Measurements from ENCODE around the gene SVEP1.
"Not testable (repeated sequence)": the region's sequence is repeated elsewhere in the genome, so short reads cannot be mapped to it uniquely, and the experiment has no call there.

The SVEP1 gene

DNA sequence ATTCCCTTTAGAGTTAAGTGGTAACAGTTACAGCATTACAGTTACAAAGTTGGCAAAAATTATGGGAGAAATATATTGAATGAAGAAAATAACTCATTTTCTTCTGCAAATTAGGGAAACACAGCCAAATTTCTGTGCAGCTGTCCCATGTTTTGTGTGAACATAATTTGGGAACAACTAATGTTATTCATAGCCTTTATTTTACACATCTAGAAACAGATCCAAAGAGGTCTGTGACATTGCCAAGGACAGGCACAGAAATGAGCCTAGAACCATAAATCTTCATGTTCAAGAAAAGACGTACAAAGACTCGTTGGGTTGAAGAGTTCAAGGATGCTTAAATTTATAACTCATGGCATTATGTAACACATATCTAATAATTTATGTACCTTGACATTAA, 127.8 kb downstream of the SVEP1 start:
- no peak for DNase-seq (ENCODE audit: extremely low read depth in 1 of 2, low read depth in 1 of 2)

DNA sequence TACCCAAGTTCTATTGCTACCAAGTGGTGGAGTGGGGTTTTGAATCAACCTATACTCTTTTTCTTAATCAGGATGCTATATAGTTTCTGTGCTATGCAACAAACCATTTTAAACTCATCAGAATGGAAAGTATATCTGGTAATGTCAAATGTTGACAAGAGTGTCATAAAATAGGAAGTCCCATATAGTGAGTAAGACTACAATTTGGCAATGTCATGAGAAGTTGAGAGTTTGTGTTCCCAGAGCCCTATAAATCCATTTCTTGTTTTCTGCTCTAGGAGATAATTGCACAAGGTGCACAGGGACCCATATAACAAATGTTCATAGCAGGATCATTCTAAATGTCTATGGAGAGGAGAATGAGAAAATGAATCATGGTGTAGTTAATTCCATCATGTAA, 132.1 kb downstream of the SVEP1 start:
- DNase-seq (ENCODE audit: extremely low read depth in 1 of 2, low read depth in 1 of 2), result no peak

- no peak for DNase-seq (ENCODE audit: extremely low read depth in 1 of 2, low read depth in 1 of 2)
These were observed 133.4 kb downstream of the SVEP1 start for GRCh38 chr9:110446171-110446570.

DNA sequence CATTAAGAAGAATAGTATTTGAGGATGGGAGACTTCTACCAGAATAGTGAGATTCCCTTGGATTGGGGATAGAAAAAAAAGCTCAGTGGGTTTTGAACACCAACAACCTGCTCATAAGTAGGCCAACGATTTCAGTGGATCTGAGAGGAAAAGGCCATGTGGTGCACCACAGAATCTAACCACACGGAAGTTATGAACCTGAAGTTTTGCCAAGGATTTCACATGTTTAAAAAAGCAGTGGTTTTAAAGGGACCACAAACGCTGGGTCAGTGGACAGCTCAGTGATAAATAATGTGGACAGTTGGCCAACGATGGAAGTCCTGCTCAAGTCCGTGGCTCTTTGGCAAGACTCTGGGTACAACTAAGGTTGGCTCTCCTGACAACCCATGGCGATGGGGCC, 134.6 kb downstream of the SVEP1 start:
- no peak for DNase-seq (ENCODE audit: extremely low read depth in 1 of 2, low read depth in 1 of 2)

DNA sequence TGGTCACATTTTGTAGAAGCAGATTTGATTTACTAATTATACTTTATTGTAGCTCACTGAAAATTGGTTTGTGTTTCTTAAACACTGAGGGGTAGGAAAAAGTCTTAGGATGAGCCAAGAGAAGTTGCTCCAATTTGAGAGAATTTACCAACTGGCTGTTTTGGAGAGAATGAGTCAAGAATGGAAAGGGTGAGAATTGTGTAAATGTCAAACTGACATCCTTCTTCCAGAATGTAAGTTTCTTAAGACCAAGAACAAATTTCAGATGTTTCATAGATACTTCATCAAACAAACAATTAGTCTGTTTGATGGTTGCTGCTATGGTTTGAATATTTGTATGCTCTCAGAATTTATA, 135.7 kb downstream of the SVEP1 start:
- no peak for DNase-seq (ENCODE audit: extremely low read depth in 1 of 2, low read depth in 1 of 2)

GRCh38 chr9:110443146-110443865, 136.2 kb downstream of the SVEP1 start:
- DNase-seq (ENCODE audit: extremely low read depth in 1 of 2, low read depth in 1 of 2), result no peak

DNA sequence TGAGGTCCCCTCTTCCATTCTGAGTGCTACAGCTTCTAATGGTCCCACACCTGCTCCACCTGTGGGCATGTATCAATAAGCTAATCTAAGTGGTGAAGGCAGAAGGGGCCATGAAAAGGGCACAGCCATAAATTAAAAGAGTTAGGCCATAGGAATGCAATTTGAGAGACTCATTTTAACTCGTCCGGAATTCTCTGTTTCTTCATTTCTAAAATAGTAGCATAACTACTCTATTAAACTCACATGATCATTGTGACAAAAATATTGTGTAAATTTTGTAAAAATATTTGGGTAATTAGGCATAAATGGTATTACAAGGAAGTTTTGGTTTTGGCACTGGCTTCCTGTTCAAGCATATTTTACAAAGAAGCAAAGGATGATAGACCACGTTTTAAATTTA, 138.7 kb downstream of the SVEP1 start:
- no peak for DNase-seq (ENCODE audit: extremely low read depth in 1 of 2, low read depth in 1 of 2)

GRCh38 chr9:110440172-110440571, 139.4 kb downstream of the SVEP1 start:
- no peak for DNase-seq (ENCODE audit: extremely low read depth in 1 of 2, low read depth in 1 of 2)

DNA sequence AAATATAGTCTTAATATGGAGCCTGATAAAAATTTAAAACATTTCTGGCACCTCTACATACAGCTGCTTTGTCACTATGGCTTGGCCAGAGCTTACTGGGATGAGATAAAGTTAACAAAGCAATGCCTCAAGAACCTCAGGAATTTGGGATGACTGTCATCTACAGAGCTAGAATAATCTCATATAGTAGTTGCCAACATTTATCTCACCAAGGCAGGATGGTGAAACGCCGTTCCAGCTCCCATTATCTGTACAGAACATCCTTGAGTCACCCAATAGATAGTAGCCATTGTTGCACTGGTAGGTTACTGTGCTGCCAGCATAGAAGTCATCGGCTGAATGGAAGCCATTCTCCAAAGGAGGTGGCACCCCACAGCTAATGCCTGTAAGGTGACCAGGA, 147.3 kb downstream of the SVEP1 start:
- DNase-seq (ENCODE audit: extremely low read depth in 1 of 2, low read depth in 1 of 2), result no peak

DNA sequence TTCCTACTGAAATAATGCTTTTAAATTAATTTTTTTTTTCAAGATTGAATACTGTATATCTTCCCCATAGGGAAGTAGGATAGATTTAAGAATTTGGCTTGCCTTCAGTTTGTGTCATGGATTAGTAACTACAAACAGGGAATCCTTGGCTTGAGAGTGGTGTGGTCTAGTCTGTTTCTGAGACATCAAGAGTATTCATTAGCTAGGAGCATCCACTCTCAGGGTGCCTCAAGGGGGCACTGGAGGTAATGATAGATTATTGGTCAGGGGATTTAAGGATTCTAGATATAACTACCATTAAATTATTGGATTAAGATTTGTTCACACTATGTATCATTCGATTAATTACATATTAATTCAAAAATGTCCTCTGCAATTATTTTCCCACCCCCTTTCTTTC, 150.1 kb downstream of the SVEP1 start:
- DNase-seq (ENCODE audit: extremely low read depth in 1 of 2, low read depth in 1 of 2), result no peak

- no peak for DNase-seq (ENCODE audit: extremely low read depth in 1 of 2, low read depth in 1 of 2)
These were observed 151.9 kb downstream of the SVEP1 start for GRCh38 chr9:110427497-110428104.

DNA sequence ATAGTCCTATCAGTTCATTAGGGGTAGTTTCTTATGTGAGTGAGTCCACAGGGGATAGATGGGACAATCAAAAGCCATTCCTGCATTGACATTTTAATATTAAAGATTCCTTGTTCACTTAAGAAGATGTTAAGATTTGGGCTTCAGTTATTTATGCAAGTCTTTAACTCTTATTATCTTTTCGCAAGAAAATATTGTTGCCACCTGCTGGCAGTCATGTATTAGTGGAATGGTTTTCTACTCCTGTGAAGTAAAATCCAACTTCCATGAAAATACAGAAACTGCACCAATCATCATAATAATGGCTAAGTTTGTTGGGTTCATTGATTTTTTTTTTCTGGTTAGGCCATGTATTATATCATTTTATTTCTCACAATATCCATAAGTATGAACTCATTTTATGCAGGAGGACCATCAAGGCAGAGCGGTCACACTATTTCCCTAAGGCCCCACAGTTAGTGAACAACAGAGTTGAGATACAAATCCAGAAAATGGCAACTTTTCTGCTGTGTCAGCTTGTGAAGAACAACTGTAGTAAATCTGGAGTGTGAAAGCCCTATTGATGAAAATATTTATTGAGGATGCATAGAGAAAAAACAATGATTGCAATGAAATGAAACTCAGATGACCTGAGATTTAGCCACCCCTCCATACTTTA, 153.4 kb downstream of the SVEP1 start:
- no peak for DNase-seq (ENCODE audit: extremely low read depth in 1 of 2, low read depth in 1 of 2)

- DNase-seq (ENCODE audit: extremely low read depth in 1 of 2, low read depth in 1 of 2), result no peak
These were observed 165.1 kb downstream of the SVEP1 start for GRCh38 chr9:110414471-110414870.

DNA sequence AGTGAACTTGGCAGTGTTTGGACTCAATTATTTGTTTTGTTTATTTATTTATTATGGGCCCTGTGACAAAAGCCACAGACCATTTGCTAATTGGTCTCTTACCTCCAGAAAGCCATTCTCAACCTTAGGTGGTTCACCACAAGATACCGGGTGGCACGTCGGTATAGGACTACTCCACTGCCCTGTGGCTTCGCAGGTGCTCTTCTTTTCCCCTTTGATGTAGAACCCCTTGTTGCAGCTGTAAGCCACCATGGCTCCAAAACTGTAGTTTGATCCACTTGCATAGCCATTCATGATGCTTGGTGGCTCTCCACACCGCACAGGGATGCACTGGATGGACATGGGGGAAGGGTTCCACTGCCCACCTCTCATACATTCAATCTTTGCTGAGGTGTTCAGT, 168.6 kb downstream of the SVEP1 start:
- DNase-seq (ENCODE audit: extremely low read depth in 1 of 2, low read depth in 1 of 2), result no peak

DNA sequence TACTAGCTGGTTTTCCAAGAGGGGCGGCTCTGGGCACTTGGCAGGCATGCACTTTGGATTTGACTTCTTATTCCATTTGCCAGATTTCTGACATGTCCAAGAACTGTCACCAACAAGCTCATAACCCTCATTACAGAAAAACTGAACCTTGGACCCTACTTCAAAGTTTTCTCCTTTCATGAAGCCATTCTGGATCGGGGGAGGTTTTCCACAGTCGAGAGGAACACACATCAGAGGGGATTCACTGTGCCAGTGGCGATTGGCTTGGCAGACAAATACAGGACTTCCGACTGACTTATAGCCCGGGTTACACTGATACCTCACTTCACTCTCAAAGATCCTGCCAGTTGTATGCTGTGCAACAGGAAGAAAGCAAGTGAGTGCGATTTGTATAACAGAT, 170.9 kb downstream of the SVEP1 start:
- no peak for DNase-seq (ENCODE audit: extremely low read depth in 1 of 2, low read depth in 1 of 2)

- DNase-seq (ENCODE audit: extremely low read depth in 1 of 2, low read depth in 1 of 2), result no peak
These were observed 173.6 kb downstream of the SVEP1 start for GRCh38 chr9:110405858-110406443.

- no peak for DNase-seq (ENCODE audit: extremely low read depth in 1 of 2, low read depth in 1 of 2)
These were observed 175.1 kb downstream of the SVEP1 start for GRCh38 chr9:110404473-110404872.

DNA sequence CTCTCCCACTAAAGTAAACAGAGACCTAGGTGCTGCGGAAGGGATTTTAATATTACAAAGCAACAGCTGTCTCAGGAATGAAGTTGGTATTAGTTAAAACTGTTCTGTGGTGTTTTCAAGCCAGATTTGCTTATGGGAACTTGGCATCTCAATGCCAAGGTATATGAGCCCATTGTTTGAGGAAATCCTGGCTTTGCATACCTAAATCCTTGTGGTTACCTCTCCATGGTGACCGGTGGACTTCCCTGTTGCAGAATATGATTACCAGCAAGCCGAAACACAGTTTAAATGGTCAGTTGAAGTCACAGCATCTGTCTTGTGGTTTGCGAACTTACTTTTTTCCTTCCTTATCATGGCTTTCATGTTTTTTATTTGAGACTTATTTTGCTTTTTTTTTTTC, 179.6 kb downstream of the SVEP1 start:
- DNase-seq (ENCODE audit: extremely low read depth in 1 of 2, low read depth in 1 of 2), result no peak

GRCh38 chr9:110398992-110399391, 180.5 kb downstream of the SVEP1 start:
- not testable (repeated sequence) for DNase-seq (ENCODE audit: extremely low read depth in 1 of 2, low read depth in 1 of 2)

GRCh38 chr9:110391826-110392485, 187.6 kb downstream of the SVEP1 start:
- DNase-seq (ENCODE audit: extremely low read depth in 1 of 2, low read depth in 1 of 2), result no peak

GRCh38 chr9:110389148-110389750, 190.3 kb downstream of the SVEP1 start:
- no peak for DNase-seq (ENCODE audit: extremely low read depth in 1 of 2, low read depth in 1 of 2)
